ENCODE results near the gene UGT1A1.

Gene UGT1A1

DNA sequence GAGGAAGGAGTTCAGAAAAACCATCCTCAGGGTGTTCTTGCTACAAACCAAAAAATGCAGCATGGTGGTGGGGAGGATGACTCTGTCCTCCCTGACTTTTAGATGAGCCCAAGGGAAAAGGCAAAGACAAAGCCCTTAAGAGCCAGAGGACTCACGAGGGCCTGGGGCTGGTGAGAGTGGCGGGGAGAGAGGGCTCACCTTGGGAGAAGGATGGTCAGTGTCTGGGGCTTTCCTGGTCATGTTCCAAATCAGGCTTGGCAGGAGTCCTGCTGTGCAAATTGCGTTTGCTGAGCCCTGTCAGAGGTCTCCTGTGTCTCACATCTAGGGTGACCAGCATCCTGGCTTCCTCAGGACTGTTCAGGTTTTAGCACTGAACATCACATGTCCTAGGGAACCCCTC, 4.7 kb downstream of the UGT1A1 start:
- Histone ChIP-seq H3K4me1 (ENCODE audit: low read depth, poor library complexity, severe bottlenecking) (no peaks in the 10 kb centered on the region), H3K4me3 (IDR thresholded peaks at IDR 0.05; ENCODE audit: insufficient read depth, low read depth, low read length) (no peak overlapping the region), H3K9ac (no peak overlapping the region), H3K36me3 (ENCODE audit: insufficient read depth) (no peaks in the 10 kb centered on the region), H3K27me3 (ENCODE audit: insufficient read depth, low read depth) (no peaks in the 10 kb centered on the region), H4K20me1 (ENCODE audit: insufficient read depth) (no peaks in the 10 kb centered on the region), H3K4me2 (no peak overlapping the region), H3K79me2 (ENCODE audit: insufficient read depth, low read depth) (no peaks in the 10 kb centered on the region), H2AFZ (ENCODE audit: low read depth) (no peak overlapping the region), H3K27ac (no peak overlapping the region)
- TF ChIP-seq, protein P1, sequence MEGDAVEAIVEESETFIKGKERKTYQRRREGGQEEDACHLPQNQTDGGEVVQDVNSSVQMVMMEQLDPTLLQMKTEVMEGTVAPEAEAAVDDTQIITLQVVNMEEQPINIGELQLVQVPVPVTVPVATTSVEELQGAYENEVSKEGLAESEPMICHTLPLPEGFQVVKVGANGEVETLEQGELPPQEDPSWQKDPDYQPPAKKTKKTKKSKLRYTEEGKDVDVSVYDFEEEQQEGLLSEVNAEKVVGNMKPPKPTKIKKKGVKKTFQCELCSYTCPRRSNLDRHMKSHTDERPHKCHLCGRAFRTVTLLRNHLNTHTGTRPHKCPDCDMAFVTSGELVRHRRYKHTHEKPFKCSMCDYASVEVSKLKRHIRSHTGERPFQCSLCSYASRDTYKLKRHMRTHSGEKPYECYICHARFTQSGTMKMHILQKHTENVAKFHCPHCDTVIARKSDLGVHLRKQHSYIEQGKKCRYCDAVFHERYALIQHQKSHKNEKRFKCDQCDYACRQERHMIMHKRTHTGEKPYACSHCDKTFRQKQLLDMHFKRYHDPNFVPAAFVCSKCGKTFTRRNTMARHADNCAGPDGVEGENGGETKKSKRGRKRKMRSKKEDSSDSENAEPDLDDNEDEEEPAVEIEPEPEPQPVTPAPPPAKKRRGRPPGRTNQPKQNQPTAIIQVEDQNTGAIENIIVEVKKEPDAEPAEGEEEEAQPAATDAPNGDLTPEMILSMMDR (conservative IDR thresholded peaks at IDR 0.05; ENCODE audit: low read depth, low read length): no peak

GRCh38 chr2:233766416-233766815, 6.3 kb downstream of the UGT1A1 start:
- Histone ChIP-seq H3K27ac (no peak overlapping the region), H3K4me1 (ENCODE audit: low read depth, poor library complexity, severe bottlenecking) (no peaks in the 10 kb centered on the region), H3K4me2 (no peak overlapping the region), H3K9ac (no peak overlapping the region), H3K36me3 (ENCODE audit: insufficient read depth) (no peaks in the 10 kb centered on the region), H3K4me3 (IDR thresholded peaks at IDR 0.05; ENCODE audit: insufficient read depth, low read depth, low read length) (no peak overlapping the region), H3K79me2 (ENCODE audit: insufficient read depth, low read depth) (no peaks in the 10 kb centered on the region), H4K20me1 (ENCODE audit: insufficient read depth) (no peaks in the 10 kb centered on the region), H2AFZ (ENCODE audit: low read depth) (no peak overlapping the region), H3K27me3 (ENCODE audit: insufficient read depth, low read depth) (no peaks in the 10 kb centered on the region)
- TF ChIP-seq, protein P1 (conservative IDR thresholded peaks at IDR 0.05; ENCODE audit: low read depth, low read length): no peak

DNA sequence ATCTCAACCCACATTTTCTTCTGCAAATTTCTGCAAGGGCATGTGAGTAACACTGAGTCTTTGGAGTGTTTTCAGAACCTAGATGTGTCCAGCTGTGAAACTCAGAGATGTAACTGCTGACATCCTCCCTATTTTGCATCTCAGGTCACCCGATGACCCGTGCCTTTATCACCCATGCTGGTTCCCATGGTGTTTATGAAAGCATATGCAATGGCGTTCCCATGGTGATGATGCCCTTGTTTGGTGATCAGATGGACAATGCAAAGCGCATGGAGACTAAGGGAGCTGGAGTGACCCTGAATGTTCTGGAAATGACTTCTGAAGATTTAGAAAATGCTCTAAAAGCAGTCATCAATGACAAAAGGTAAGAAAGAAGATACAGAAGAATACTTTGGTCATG, 8.0 kb downstream of the UGT1A1 start:
- Histone ChIP-seq H3K4me2 (no peak overlapping the region), H3K9ac (no peak overlapping the region), H2AFZ (ENCODE audit: low read depth) (no peak overlapping the region), H3K4me3 (IDR thresholded peaks at IDR 0.05; ENCODE audit: insufficient read depth, low read depth, low read length) (no peak overlapping the region), H3K36me3 (ENCODE audit: insufficient read depth) (no peaks in the 10 kb centered on the region), H3K79me2 (ENCODE audit: insufficient read depth, low read depth) (no peaks in the 10 kb centered on the region), H4K20me1 (ENCODE audit: insufficient read depth) (no peaks in the 10 kb centered on the region), H3K27ac (no peak overlapping the region), H3K27me3 (ENCODE audit: insufficient read depth, low read depth) (no peaks in the 10 kb centered on the region), H3K4me1 (ENCODE audit: low read depth, poor library complexity, severe bottlenecking) (no peaks in the 10 kb centered on the region)
- TF ChIP-seq, protein P1 (conservative IDR thresholded peaks at IDR 0.05; ENCODE audit: low read depth, low read length): no peak

- Histone ChIP-seq H3K36me3 (ENCODE audit: insufficient read depth) (no peaks in the 10 kb centered on the region), H4K20me1 (ENCODE audit: insufficient read depth) (no peaks in the 10 kb centered on the region), H3K4me3 (IDR thresholded peaks at IDR 0.05; ENCODE audit: insufficient read depth, low read depth, low read length) (no peak overlapping the region), H3K9ac (no peak overlapping the region), H2AFZ (ENCODE audit: low read depth) (no peak overlapping the region), H3K79me2 (ENCODE audit: insufficient read depth, low read depth) (no peaks in the 10 kb centered on the region), H3K27ac (no peak overlapping the region), H3K4me2 (no peak overlapping the region), H3K27me3 (ENCODE audit: insufficient read depth, low read depth) (no peaks in the 10 kb centered on the region), H3K4me1 (ENCODE audit: low read depth, poor library complexity, severe bottlenecking) (no peaks in the 10 kb centered on the region)
- TF ChIP-seq, protein P1 (conservative IDR thresholded peaks at IDR 0.05; ENCODE audit: low read depth, low read length): no peak
Observed at GRCh38 chr2:233769260-233769659, 9.2 kb downstream of the UGT1A1 start.
